HG03432 (cell line): ENCODE measurements around the gene TMEM42.
"Not testable (repeated sequence)": the region's sequence is repeated elsewhere in the genome, so short reads cannot be mapped to it uniquely, and the experiment has no call there.

Source experiments
- ATAC-seq: cut with Tn5 transposase; IDR thresholded peaks from one replicate; pipeline ENCODE4 v1.9.1; 2021; ENCODE audit warnings: mild to moderate bottlenecking, moderate library complexity; ENCODE audit not compliant: unreplicated experiment

The TMEM42 gene

GRCh38 chr3:44861412-44862225, at the start of gene TMEM42:
Gene TMEM42, plus strand, starts transcription at chr3:44861912. Its CDS starts 13 bp downstream, at chr3:44861925.
- ATAC-seq = peak; percentile 96

- no peak for ATAC-seq
Measured at GRCh38 chr3:44814751-44815150, 47.0 kb upstream of the TMEM42 start.

GRCh38 chr3:44816334-44816733, 45.4 kb upstream of the TMEM42 start:
- not testable (repeated sequence) for ATAC-seq

- ATAC-seq = not testable (repeated sequence)
Measured at GRCh38 chr3:44821206-44821605, 40.5 kb upstream of the TMEM42 start.

GRCh38 chr3:44825264-44825925, 36.3 kb upstream of the TMEM42 start:
- ATAC-seq = no peak

- ATAC-seq = no peak
Measured at GRCh38 chr3:44827196-44827595, 34.5 kb upstream of the TMEM42 start.

- ATAC-seq = no peak
Measured at GRCh38 chr3:44831232-44831631, 30.5 kb upstream of the TMEM42 start.

GRCh38 chr3:44832032-44832431, 29.7 kb upstream of the TMEM42 start:
- ATAC-seq = no peak

- no peak for ATAC-seq
Measured at GRCh38 chr3:44832965-44833364, 28.7 kb upstream of the TMEM42 start.

GRCh38 chr3:44833394-44833793, 28.3 kb upstream of the TMEM42 start:
- ATAC-seq = no peak

GRCh38 chr3:44835684-44836083, 26.0 kb upstream of the TMEM42 start:
- ATAC-seq = no peak

- no peak for ATAC-seq
Measured at GRCh38 chr3:44842376-44842775, 19.3 kb upstream of the TMEM42 start.

- ATAC-seq = no peak
Measured at GRCh38 chr3:44845528-44846520, 15.9 kb upstream of the TMEM42 start.

- ATAC-seq = no peak
Measured at GRCh38 chr3:44848634-44849033, 13.1 kb upstream of the TMEM42 start.

- not testable (repeated sequence) for ATAC-seq
Measured at GRCh38 chr3:44856663-44857062, 5.0 kb upstream of the TMEM42 start.

- ATAC-seq = no peak
Measured at GRCh38 chr3:44860117-44860516, 1.6 kb upstream of the TMEM42 start.

- ATAC-seq = peak; percentile 40
Measured at GRCh38 chr3:44862226-44862637, 520 bp downstream of the TMEM42 start.

GRCh38 chr3:44865272-44866035, 3.7 kb downstream of the TMEM42 start:
- ATAC-seq = no peak

GRCh38 chr3:44867421-44868111, 5.9 kb downstream of the TMEM42 start:
- ATAC-seq = no peak
